ENCODE data around the gene ZMYM3.

The ZMYM3 gene

DNA sequence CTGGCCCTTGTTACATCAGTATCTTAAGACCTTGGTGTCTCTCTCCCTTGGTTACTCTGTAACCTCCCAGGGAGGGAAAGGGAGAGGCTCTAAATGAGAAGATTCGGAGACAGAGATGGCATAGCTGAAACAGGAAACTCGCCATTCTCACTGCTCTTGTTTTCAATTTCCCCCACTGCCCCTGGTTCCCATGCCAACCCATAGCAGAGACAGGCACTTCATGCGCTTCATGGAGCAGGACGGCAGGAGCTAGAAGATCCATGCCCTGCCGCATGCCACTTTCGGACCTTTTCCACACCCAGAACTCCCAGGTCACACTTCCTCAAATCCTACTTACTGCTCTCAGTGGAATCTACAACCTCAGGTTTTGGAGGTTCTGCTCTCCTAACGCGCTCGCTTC lies 3.1 kb downstream of the ZMYM3 start:
- TF ChIP-seq CTCF (conservative IDR thresholded peaks at IDR 0.05; ENCODE audit: low read depth, low read length) = no peak
- no peak for DNase-seq (ENCODE audit: low read depth)
- H3K4me3 ChIP-seq (ENCODE audit: low read length) = no peak overlapping the region

DNA sequence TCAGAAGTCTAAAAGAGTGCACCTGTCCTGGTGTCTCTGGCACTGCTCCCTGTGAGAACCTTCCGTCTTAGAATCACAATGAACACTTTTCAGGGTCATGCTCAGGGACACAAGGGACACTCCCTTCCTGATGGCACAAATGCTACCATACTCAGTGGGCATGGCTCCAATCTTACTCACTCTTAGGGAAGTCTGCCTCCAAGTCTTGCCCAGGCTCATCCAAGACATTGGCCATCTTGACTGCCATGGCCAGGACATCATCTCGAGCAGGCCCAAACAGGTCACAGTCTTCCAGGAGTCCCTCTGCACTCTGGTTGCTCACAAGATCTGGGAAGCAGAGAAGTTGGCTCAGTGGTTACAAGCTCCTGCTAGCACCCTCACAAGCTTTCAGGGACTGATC lies 8.8 kb downstream of the ZMYM3 start:
- H3K4me3 ChIP-seq (ENCODE audit: low read length) = no peak overlapping the region
- no peak for TF ChIP-seq CTCF (conservative IDR thresholded peaks at IDR 0.05; ENCODE audit: low read depth, low read length)
- DNase-seq (ENCODE audit: low read depth) = no peak

- H3K4me3 ChIP-seq (ENCODE audit: low read length) = no peak overlapping the region
- TF ChIP-seq CTCF (conservative IDR thresholded peaks at IDR 0.05; ENCODE audit: low read depth, low read length) = no peak
- DNase-seq (ENCODE audit: low read depth) = no peak
Observed at GRCh38 chrX:71244359-71245128, 9.4 kb downstream of the ZMYM3 start.

DNA sequence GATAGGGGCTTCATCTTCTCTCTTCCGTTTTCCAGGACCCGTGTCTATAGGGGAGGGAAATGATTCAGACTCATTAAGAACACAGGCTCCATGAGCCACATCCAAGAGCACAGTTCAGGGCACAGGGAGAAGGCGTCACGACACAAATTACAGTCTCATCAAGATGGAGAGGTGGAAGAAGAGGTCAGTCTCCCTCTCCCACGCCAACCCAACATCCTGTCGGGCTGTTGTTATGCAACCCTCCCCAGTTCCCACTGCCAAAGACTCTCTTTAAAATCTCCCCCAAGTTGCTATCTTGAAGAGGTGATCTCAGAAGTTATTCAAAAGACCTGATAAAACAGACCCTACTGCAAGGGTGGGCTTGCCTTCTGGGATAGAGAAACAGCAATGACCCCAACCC lies 12.6 kb downstream of the ZMYM3 start:
- DNase-seq (ENCODE audit: low read depth) = no peak
- H3K4me3 ChIP-seq (ENCODE audit: low read length) = no peak overlapping the region
- no peak for TF ChIP-seq CTCF (conservative IDR thresholded peaks at IDR 0.05; ENCODE audit: low read depth, low read length)

DNA sequence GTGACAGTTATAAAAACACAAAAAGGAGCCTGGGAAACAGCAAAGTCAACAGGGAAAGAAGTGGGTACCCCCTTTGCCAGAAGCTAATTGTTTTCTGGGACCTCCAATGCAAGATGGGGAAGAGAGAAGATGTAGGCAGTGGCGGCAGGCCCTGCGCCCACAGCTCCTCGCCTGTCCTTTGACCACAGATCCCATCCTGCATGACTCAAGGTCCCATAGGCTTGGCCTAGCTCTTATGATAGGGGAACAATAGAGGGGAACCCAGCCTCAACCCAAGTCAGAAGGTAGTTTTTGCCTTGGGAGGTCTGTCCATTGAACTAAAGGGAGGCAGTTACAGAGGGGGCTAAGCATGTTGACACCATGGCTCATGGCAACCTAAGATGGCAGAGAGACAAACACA lies 14.2 kb downstream of the ZMYM3 start:
- no peak for DNase-seq (ENCODE audit: low read depth)
- no peak overlapping the region for H3K4me3 ChIP-seq (ENCODE audit: low read length)
- TF ChIP-seq CTCF (conservative IDR thresholded peaks at IDR 0.05; ENCODE audit: low read depth, low read length) = no peak

DNA sequence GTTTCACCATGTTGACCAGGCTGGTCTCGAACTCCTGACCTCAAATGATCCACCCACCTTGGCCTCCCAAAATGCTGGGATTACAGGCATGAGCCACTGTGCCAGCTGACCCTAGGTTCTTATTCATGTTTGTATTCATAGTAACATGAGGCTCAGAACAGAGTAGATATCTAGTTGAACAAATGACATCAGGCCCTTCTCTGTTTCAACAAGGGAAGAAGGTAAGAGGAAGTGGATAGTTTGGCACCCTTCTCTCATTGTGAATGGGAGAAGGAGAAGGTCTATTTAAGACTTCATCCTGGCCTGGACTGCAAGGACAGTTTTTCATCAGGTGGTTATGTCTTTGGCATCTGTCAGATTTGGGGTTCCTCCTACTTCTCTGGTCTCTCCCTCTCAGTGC lies 17.1 kb downstream of the ZMYM3 start:
- TF ChIP-seq CTCF (conservative IDR thresholded peaks at IDR 0.05; ENCODE audit: low read depth, low read length) = no peak
- H3K4me3 ChIP-seq (ENCODE audit: low read length) = no peak overlapping the region
- DNase-seq (ENCODE audit: low read depth) = no peak

DNA sequence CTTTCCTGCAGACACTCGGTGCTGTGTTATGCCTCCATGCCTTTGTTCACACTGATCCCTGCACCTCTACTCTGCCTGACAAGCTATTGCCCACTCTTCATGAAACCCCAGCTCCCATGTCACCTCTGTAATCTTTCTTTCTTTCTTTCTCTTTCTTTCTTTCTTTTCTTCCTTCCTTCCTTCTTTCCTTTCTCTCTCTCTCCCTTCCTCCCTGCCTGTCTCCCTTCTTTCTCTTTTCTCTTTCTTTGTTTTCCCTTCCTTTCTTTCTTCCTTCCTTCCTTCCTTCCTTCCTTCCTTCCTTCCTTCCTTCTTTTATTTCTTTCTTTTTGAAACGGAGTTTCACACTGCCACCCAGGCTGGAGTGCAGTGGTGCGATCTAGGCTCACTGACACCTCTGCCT lies 18.5 kb downstream of the ZMYM3 start:
- no peak for DNase-seq (ENCODE audit: low read depth)
- TF ChIP-seq CTCF (conservative IDR thresholded peaks at IDR 0.05; ENCODE audit: low read depth, low read length) = no peak
- no peak overlapping the region for H3K4me3 ChIP-seq (ENCODE audit: low read length)

Data from retinal pigment epithelial cell (primary cell).